Measurements from ENCODE around the gene OBI1. TPM values are rescaled to one million over a fixed set of nuclear protein-coding genes. Genes with fewer than 3 reads are reported as not detected.

The OBI1 gene
- total RNA-seq, 4 donors from 2014 or later, result 5.8 to 14.7 (median 10.0) TPM

DNA sequence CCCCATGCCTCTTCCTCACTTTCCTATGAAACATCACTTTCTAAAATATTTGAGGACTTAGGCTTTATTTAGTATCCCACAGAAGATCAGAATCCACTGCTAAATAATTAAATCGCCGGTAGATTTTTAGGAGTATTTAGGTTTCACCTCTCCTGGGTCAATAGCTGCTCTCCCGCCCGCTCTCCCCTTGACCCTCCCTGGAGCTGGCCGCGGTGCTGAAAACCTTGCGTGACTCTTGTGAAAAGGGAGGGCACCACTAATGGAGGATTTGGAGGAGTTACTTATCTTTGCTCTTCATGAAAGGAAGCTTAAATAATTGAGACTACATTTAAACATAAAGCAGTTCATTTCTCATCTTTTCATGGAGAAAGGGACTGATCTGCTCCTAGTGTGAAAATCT is 69.7 kb downstream of the OBI1 start:
- ATAC-seq (ENCODE audit: low FRiP score) (no peak), DNase-seq (ENCODE audit: low spot score) (no peak)
- TF ChIP-seq, protein P1, sequence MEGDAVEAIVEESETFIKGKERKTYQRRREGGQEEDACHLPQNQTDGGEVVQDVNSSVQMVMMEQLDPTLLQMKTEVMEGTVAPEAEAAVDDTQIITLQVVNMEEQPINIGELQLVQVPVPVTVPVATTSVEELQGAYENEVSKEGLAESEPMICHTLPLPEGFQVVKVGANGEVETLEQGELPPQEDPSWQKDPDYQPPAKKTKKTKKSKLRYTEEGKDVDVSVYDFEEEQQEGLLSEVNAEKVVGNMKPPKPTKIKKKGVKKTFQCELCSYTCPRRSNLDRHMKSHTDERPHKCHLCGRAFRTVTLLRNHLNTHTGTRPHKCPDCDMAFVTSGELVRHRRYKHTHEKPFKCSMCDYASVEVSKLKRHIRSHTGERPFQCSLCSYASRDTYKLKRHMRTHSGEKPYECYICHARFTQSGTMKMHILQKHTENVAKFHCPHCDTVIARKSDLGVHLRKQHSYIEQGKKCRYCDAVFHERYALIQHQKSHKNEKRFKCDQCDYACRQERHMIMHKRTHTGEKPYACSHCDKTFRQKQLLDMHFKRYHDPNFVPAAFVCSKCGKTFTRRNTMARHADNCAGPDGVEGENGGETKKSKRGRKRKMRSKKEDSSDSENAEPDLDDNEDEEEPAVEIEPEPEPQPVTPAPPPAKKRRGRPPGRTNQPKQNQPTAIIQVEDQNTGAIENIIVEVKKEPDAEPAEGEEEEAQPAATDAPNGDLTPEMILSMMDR (IDR thresholded peaks at IDR 0.05), result no peak

- no peak for DNase-seq (ENCODE audit: low spot score)
- ATAC-seq (ENCODE audit: low FRiP score), result no peak
- TF ChIP-seq, protein P1 (IDR thresholded peaks at IDR 0.05), result no peak
Measured at GRCh38 chr13:78587395-78587794, 71.6 kb downstream of the OBI1 start.

- no peak for ATAC-seq (ENCODE audit: low FRiP score)
Measured at GRCh38 chr13:78586706-78587105, 72.2 kb downstream of the OBI1 start.

GRCh38 chr13:78576261-78576660 is 82.7 kb downstream of the OBI1 start:
- TF ChIP-seq, protein P1 (IDR thresholded peaks at IDR 0.05), result no peak
- ATAC-seq (ENCODE audit: low FRiP score) (no peak), DNase-seq (ENCODE audit: low spot score) (no peak)

More at GRCh38 chr13:78586706-78587105, 72.2 kb downstream of the OBI1 start:
- TF ChIP-seq, protein P1 (IDR thresholded peaks at IDR 0.05), result no peak
- no peak for DNase-seq (ENCODE audit: low spot score)

- no peak for ATAC-seq (ENCODE audit: low FRiP score)
- TF ChIP-seq, protein P1 (IDR thresholded peaks at IDR 0.05), result no peak
- no peak for DNase-seq (ENCODE audit: low spot score)
Measured at GRCh38 chr13:78572459-78572858, 86.5 kb downstream of the OBI1 start.

GRCh38 chr13:78569029-78569428 is 89.9 kb downstream of the OBI1 start:
- DNase-seq (ENCODE audit: low spot score), result no peak
- TF ChIP-seq, protein P1 (IDR thresholded peaks at IDR 0.05), result no peak
- no peak for ATAC-seq (ENCODE audit: low FRiP score)

DNA sequence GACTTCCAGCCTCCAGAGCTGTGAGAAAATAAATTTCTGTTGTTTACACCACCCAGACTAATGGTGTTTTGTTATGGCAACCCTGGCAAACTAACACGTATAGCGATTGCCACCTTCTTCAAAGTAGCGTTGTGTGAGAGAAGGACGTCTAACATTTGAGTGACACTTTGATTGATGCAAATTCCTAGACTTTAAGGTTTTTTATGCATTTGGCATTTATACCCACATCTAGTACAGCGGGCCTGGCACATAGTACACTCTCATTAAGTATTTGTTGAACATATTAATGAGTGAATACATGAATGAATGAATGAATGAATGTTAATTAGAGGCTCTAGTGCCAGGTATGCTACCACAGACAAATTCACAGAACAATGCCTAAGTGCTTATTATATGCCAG is 92.3 kb downstream of the OBI1 start:
- DNase-seq (ENCODE audit: low spot score) (no peak), ATAC-seq (ENCODE audit: low FRiP score) (no peak)
- TF ChIP-seq, protein P1 (IDR thresholded peaks at IDR 0.05), result no peak

Other genes starting within 250 kb of the OBI1 start
- not detected for gene POU4F1, start 55.6 kb downstream of the OBI1 start, total RNA-seq